GM12878 (cell line): ENCODE measurements around the gene UBA7. TPM values are rescaled to one million over a fixed set of nuclear protein-coding genes. Genes with fewer than 3 reads are reported as not detected.

Experiments
- ATAC-seq: fragments of 200-7000 bp; cut with Tn5 transposase; 3 replicates; pipeline ENCODE4 v1.9.1; 2020; ENCODE audit warnings: mild to moderate bottlenecking, moderate library complexity
- BruUV-seq: library from RNA; stranded (reverse); fragments of 400-500 nt; replicated peaks from 2 replicates; lab custom pipeline; 2021; lab: Mats Ljungman, UMichigan
- CTCF ChIA-PET: fragments of 300-600 bp; sonication (Branson Sonifier 250); formaldehyde crosslinking; extraction: SDS; loops from one replicate; lab custom pipeline; 2021; ENCODE audit warnings: inconsistent platforms; lab: Yijun Ruan, JAX
- POLR2A ChIA-PET: fragments of 350-600 bp; formaldehyde crosslinking; extraction: SDS; loops from one replicate; lab custom pipeline; 2021; ENCODE audit warnings: inconsistent platforms; lab: Charles Lee
- RAD21 ChIA-PET: fragments of 300-600 bp; sonication (Branson Sonifier 250); formaldehyde crosslinking; loops from one replicate; lab custom pipeline; 2023; ENCODE audit warnings: antibody characterized with exemption; ENCODE audit not compliant: unreplicated experiment; lab: Charles Lee
- SMC1A ChIA-PET: fragments of 300-600 bp; sonication (Branson Sonifier 250); formaldehyde crosslinking; loops from one replicate; lab custom pipeline; 2023; ENCODE audit not compliant: unreplicated experiment, uncharacterized antibody; lab: Charles Lee
- DNase-seq: peaks from one replicate; pipeline ENCODE4 v3.0.0-alpha.2; 2011; ENCODE audit warnings: low read depth, low spot score
- FAIRE-seq: peaks from 3 replicates; lab custom pipeline; 2011; peaks lifted over from hg19 to GRCh38; lab: Jason Lieb, UNC
- H2AFZ ChIP-seq: 2 replicates; pipeline ENCODE4 v1.6.0; 2011; ENCODE audit warnings: low read depth, low read length, control low read depth; ENCODE audit not compliant: control insufficient read depth
- H3K27ac ChIP-seq: 2 replicates; pipeline ENCODE4 v1.5.1; 2011; ENCODE audit warnings: control low read depth; ENCODE audit not compliant: control insufficient read depth, insufficient read depth
- H3K27me3 ChIP-seq, 2 experiments: replicated peaks in 1 of 2; 2 replicates each; pipeline versions ENCODE4 v1.6.0 to v1.6.1; 2011; ENCODE audit warnings: low read length in 1 of 2; ENCODE audit not compliant: control insufficient read depth in 2 of 2, insufficient read depth in 2 of 2
- H3K36me3 ChIP-seq, 2 experiments: 2 replicates each; pipeline ENCODE4 v1.5.1; 2011; ENCODE audit warnings: low read length in 1 of 2; ENCODE audit not compliant: control insufficient read depth in 2 of 2, insufficient read depth in 2 of 2
- H3K4me1 ChIP-seq: 2 replicates; pipeline ENCODE4 v1.6.1; 2011; ENCODE audit warnings: mild to moderate bottlenecking, low read length, moderate library complexity, mixed read lengths; ENCODE audit not compliant: control insufficient read depth, insufficient read depth
- H3K4me2 ChIP-seq: 2 replicates; pipeline ENCODE4 v1.6.0; 2011; ENCODE audit warnings: control low read depth; ENCODE audit not compliant: control insufficient read depth, insufficient read depth
- H3K4me3 ChIP-seq: fragments of 200-600 bp; sonication (generic); 2 replicates; pipeline ENCODE4 v1.5.1; 2016
- H3K79me2 ChIP-seq: 2 replicates; pipeline ENCODE4 v1.6.0; 2011; ENCODE audit warnings: low read length; ENCODE audit not compliant: control insufficient read depth, insufficient read depth
- H3K9ac ChIP-seq: 2 replicates; pipeline ENCODE4 v1.8.0; 2011; ENCODE audit warnings: low read length, control low read depth, mixed read lengths; ENCODE audit not compliant: control insufficient read depth, insufficient read depth
- H3K9me3 ChIP-seq: replicated peaks from 3 replicates; pipeline ENCODE4 v1.5.1; 2011; ENCODE audit warnings: mild to moderate bottlenecking, low read length; ENCODE audit not compliant: control insufficient read depth, insufficient read depth
- H4K20me1 ChIP-seq: 2 replicates; pipeline ENCODE4 v1.6.0; 2011; ENCODE audit not compliant: control insufficient read depth, insufficient read depth
- PAX8 ChIP-seq: fragments of 450-650 bp; IDR thresholded peaks from 2 replicates; pipeline ENCODE4 v1.6.1; 2017; ENCODE audit warnings: mild to moderate bottlenecking, moderate library complexity
- PML ChIP-seq: IDR thresholded peaks from 2 replicates; pipeline ENCODE4 v1.6.1; 2012; ENCODE audit warnings: low read length, inconsistent platforms
- TCF3 ChIP-seq: IDR thresholded peaks from 2 replicates; pipeline ENCODE4 v1.6.1; 2012; ENCODE audit warnings: low read depth, mild to moderate bottlenecking, low read length, borderline replicate concordance; ENCODE audit not compliant: insufficient read depth
- YY1 ChIP-seq: IDR thresholded peaks from 2 replicates; pipeline ENCODE4 v1.6.1; 2011; ENCODE audit warnings: low read depth, mild to moderate bottlenecking, low read length
- WGBS: methylation state at CpG from one replicate; pipeline ENCODE4 v1.1.6; 2016; ENCODE audit warnings: low lambda C conversion rate; ENCODE audit not compliant: insufficient replicate concordance, insufficient coverage; ENCODE audit errors: missing lambda C conversion rate; 5-methylcytosine and 5-hydroxymethylcytosine counted together
- in situ Hi-C: fragments of 300-500 bp; cut with MboI; formaldehyde crosslinking; loops from 9 replicates; pipeline ENCODE4 v1.14.3; 2018; ENCODE audit warnings: mixed read lengths
- intact Hi-C: fragments of 100-400 bp; cut with micrococcal nuclease; formaldehyde crosslinking; loops from one replicate; pipeline ENCODE4 v1.14.2; 2022; ENCODE audit not compliant: unreplicated experiment
- polyA plus RNA-seq, 11 experiments: library from polyadenylated mRNA; depleted of rRNA in 4 of 11; unstranded in 6 of 11; stranded (reverse) in 5 of 11; fragments of >200 nt; fragmentation: Nextera tagmentation in 4 of 11; fragmentation: Illumina TruSeq in 1 of 11; extraction: Ambion mirVana in 4 of 11; extraction: Trizol in 1 of 11; gene quantifications; 1 replicate in 1 of 11; 2 replicates in 10 of 11; pipeline versions ENCODE4 v1.2.1 to v1.2.3, GENCODE V29; 2011 to 2016; ENCODE audit warnings: inconsistent platforms in 2 of 11, missing spikeins in 2 of 11, low read depth in 1 of 11
- total RNA-seq, 4 experiments: library from RNA; depleted of rRNA in 3 of 4; stranded (reverse); fragments of >200 nt in 3 of 4; fragmentation: Illumina TruSeq in 1 of 4; extraction: Trizol in 1 of 4; gene quantifications; 2 replicates each; pipeline versions ENCODE4 v1.2.1 to v1.2.3, GENCODE V29; 2013 to 2021

Gene UBA7
- total and polyA plus RNA-seq, 10 of the 15 experiments (the other 5 are each of a cell fraction or from before 2014, with no cell fraction given), result 11.8 to 116 (median 46.7) TPM

- no peaks in the 10 kb centered on the region for H3K27me3 ChIP-seq
- H3K4me3 ChIP-seq, result no peak overlapping the region
- no peaks in the 10 kb centered on the region for H4K20me1 ChIP-seq
- in situ Hi-C loops, result no loop called here
- ChIA-PET RAD21 (no interaction called here), POLR2A (no interaction called here), CTCF (interaction anchor here (1.1 kb wide), 1 partner anchor 19 kb away, joined by 3 read pairs; no protein-coding TSS in a partner anchor), SMC1A (no interaction called here)
- no peaks in the 10 kb centered on the region for H3K9me3 ChIP-seq
- ATAC-seq (no peak), DNase-seq (no peak), FAIRE-seq (no peak)
- TF ChIP-seq PML (no peak), TCF3 (no peak)
- H3K27ac ChIP-seq, result no peak overlapping the region
- H2AFZ ChIP-seq, result no peak overlapping the region
- H3K79me2 ChIP-seq, result peaks cover 15% of the 10 kb centered on the region
- 85% methylated on average over 3 of the region's 3 CpGs for WGBS
- no peaks in the 10 kb centered on the region for H3K4me1 ChIP-seq
- BruUV-seq, result no TSS peak
- no peak overlapping the region for H3K9ac ChIP-seq
- H3K4me2 ChIP-seq, result no peak overlapping the region
- intact Hi-C loops, result no loop called here
- peaks cover 0 to 2% of the 10 kb centered on the region in 2 experiments; a peak in 1 of 4 replicates for H3K36me3 ChIP-seq
These were observed 38.2 kb downstream of the UBA7 start for GRCh38 chr3:49775538-49775937.

- Histone ChIP-seq H3K79me2 (peaks cover 9% of the 10 kb centered on the region), H3K27me3 (no peaks in the 10 kb centered on the region), H3K4me1 (no peaks in the 10 kb centered on the region), H3K36me3 (no peaks in the 10 kb centered on the region), H4K20me1 (peaks cover 4% of the 10 kb centered on the region), H3K4me3 (no peak overlapping the region), H3K9ac (no peak overlapping the region), H3K9me3 (no peaks in the 10 kb centered on the region), H2AFZ (no peak overlapping the region), H3K27ac (no peak overlapping the region), H3K4me2 (no peak overlapping the region)
- BruUV-seq, result no TSS peak
- ATAC-seq (no peak), FAIRE-seq (no peak), DNase-seq (no peak)
- ChIA-PET SMC1A (interaction anchor here (0.7 kb wide), 1 partner anchor 97 kb away, joined by 4 read pairs; the partner anchor contains the start of gene CAMKV), RAD21 (no interaction called here), CTCF (interaction anchor here (3.1 kb wide), 1 partner anchor 66 kb away, joined by 9 read pairs; no protein-coding TSS in a partner anchor), POLR2A (interaction anchor here (0.6 kb wide), 1 partner anchor 67 kb away, joined by 3 read pairs; no protein-coding TSS in a partner anchor)
- in situ Hi-C loops, result no loop called here
- TF ChIP-seq PAX8 (no peak), YY1 (no peak)
- intact Hi-C loops, result no loop called here
- WGBS, result 97% methylated on average over 2 of the region's 2 CpGs
These were observed 41.0 kb downstream of the UBA7 start for GRCh38 chr3:49772703-49773102.
